HG03342 (cell line): ENCODE data around the gene CELF3.
"Not testable (repeated sequence)": the region's sequence is repeated elsewhere in the genome, so short reads cannot be mapped to it uniquely, and the experiment has no call there.

Source experiments
- ATAC-seq: cut with Tn5 transposase; IDR thresholded peaks from one replicate; pipeline ENCODE4 v1.9.1; 2021; ENCODE audit warnings: mild to moderate bottlenecking, moderate library complexity; ENCODE audit not compliant: unreplicated experiment

The CELF3 gene

GRCh38 chr1:151704246-151704645, 12.4 kb downstream of the CELF3 start:
- ATAC-seq = no peak

- ATAC-seq = no peak
Observed at GRCh38 chr1:151703813-151704212, 12.8 kb downstream of the CELF3 start.

GRCh38 chr1:151702936-151703335, 13.7 kb downstream of the CELF3 start:
- ATAC-seq = no peak

DNA sequence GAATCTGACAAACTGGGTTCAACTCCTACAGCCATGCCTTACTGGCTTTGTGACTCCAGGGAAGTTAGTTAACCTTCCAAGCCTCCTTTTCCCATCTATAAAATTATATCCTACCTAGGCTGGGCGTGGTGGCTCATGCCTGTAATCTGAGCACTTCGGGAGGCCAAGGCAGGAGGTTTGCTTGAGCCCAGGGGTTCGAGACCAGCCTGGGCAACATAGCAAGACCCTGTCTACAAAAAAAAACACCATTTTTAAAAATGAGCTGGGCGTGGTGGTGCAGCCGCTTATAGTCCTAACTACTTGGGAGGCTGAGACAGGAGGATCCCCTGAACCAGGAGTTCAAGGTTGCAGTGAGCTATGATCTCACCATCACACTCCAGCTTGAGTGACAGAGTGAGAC, 15.1 kb downstream of the CELF3 start:
- ATAC-seq = no peak

GRCh38 chr1:151693057-151693651, 23.4 kb downstream of the CELF3 start:
- ATAC-seq = no peak

DNA sequence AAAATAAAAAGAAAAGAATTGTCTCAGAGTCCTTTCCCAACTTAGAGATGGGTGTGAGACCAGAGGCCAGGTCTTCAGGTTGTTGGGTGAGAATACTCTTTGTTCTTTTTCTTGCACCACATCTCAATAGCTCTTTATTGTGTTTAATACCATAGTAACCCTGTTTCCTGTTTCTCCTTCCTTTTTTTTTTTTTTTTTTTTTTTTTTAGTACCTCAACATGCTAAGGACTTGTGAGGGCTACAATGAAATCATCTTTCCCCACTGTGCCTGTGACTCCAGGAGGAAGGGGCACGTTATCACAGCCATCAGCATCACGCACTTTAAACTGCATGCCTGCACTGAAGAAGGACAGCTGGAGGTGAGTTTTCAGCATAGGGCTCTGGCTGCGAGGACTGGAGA, 24.4 kb downstream of the CELF3 start:
- no peak for ATAC-seq

DNA sequence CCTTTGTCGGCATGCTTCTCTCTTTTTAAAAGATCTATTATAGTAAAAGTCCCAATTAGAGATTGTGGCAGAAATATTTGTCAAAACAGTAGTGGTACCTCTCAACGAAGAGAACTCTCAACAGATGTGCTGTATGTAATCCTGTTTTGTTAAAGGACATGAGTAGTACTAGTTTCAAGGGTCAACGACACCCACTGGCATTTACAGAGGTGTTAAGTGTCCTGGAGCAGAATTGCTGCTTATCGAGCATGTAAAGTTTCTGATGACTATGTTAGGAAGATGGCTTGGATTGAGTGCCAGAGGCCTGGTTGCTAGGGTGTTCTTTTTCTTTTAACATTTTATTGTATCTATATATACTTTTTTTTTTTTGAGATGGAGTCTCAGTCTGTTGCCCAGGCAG, 27.1 kb downstream of the CELF3 start:
- no peak for ATAC-seq

DNA sequence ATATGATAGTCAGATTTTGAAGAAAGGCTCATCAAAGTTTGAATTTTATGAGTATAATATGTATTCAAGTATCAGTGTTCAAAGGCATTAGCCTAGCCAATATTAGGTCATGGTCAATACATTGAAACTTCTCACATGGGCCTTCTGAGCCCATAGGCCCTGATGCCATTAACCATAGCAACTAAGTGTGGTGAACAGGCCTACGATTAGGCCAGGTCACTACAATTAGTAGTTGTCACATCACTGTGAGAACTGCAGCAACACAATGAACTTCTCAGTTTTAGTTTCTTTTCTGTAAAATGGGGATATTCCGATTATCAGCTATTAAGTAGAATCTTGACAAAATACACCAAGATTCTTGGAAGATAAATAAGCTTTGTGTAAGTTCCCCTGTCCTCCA, 30.0 kb downstream of the CELF3 start:
- ATAC-seq = no peak

GRCh38 chr1:151684128-151684527, 32.5 kb downstream of the CELF3 start:
- no peak for ATAC-seq

DNA sequence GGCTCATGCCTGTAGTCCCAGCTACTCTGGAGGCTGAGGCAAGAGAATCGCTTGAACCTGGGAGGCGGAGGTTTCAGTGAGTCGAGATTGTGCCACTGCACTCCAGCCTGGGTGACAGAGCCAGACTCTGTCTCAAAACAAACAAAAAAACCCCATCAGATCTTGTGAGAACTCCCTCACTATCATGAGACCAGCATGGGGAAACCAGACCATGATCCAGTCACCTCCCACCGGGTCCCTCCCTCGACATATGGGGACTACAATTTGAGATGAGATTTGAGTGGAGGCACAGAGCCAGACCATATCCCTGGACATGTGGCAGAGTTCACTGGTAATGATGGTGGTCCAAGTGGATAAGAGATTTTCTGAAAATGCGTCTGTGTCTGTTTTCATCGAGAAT, 33.7 kb downstream of the CELF3 start:
- ATAC-seq = not testable (repeated sequence)

GRCh38 chr1:151681923-151682322, 34.7 kb downstream of the CELF3 start:
- no peak for ATAC-seq

DNA sequence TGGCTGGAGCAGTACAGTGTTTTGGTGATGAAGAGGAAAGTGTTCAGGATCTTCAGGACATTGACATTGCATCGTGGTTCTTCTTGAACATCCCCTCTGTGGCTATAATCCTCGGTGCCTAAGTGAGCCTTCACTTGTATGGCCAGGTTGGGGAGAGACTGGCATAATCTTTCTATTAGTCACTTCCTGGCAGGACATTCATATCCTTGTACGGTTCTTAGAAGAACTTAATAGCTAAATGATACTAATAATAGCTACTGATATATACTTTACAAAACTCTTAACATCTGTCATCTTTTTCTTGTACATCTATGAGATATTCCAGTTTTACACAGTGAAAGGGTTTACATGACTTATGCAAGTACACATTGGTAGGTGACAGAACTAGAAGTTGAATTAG, 35.8 kb downstream of the CELF3 start:
- ATAC-seq = no peak

DNA sequence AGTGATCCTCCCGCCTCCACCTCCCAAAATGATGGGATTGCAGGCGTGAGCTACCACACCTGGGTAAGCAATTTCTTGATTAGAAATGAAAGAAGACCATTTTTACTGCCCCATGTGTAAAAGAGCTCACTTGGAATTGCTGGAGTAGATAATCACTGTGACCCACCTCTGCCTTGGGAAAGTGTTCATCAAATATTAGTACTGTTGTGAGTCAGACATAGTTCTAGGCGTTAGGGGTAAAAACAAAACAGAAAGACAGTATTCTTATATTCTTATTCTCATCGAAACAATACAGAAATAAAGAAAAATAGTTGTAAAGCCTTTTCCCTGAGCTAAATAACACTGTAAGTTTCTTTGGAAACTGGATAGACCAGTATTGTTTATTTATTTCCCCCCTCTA, 36.2 kb downstream of the CELF3 start:
- ATAC-seq = no peak

DNA sequence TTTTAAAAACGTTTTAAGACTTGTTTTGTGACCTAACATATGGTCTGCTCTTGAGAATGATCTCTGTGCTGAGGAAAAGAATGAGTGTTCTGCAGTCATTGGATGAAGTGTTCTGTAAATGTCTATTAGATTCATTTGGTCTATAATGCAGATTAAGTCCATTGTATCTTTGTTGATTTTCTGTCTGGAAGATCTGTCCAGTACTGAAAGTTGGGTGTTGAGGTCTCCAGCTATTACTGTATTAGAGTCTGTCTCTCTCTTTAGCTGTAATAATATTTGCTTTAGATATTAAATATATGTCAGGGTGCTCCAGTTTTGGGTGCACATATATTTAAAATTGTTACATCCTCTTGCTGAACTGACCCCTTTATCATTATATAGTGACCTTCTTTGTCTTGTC, 43.2 kb downstream of the CELF3 start:
- no peak for ATAC-seq

DNA sequence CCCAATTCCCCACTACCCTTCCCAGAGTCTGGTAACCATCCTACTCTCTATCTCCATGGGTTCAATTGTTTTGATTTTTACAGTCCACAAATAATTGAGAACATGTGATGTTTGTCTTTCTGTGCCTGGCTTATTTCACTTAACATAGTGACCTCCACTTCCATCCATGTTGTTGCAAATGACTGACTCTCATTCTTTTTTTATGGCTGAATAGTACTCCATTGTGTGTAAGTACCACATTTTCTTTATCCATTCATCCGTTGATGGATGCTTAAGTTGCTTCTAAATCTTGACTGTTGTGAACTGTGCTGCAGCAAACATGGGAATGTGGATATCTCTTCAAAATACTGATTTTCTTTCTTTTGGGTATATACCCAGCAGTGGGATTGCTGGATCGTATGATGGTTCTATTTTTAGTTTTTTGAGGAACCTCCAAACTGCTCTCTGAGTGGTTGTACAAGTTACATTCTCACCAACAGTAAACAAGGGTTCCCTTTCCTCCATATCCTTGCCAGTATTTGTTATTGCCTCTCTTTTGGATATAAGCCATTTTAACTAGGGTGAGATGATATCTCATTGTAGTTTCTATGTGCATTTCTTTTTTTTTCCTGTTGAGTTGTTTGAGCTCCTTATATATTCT, 46.4 kb downstream of the CELF3 start:
- ATAC-seq = not testable (repeated sequence)

GRCh38 chr1:151668090-151668489, 48.5 kb downstream of the CELF3 start:
- ATAC-seq = no peak

DNA sequence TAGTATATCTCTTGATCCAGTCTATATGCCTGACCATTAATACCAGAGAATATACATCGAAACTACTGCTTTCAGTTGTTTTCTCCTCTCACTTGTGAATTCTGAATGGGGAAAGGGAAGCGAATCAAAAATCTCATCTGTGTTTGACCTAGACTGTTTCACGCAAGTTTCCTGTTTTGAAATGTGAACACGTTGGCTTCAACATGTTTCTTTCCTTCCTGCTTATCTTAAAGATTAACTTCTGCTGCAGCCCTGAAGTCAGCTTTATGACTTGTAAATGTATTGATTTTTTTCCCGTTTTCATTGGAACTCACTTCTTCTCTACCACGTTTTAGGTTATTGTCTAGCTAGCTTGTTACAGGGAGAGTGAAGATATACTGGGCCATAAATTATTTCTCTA, 54.9 kb downstream of the CELF3 start:
- no peak for ATAC-seq

- ATAC-seq = no peak
Observed at GRCh38 chr1:151655371-151655770, 61.2 kb downstream of the CELF3 start.

DNA sequence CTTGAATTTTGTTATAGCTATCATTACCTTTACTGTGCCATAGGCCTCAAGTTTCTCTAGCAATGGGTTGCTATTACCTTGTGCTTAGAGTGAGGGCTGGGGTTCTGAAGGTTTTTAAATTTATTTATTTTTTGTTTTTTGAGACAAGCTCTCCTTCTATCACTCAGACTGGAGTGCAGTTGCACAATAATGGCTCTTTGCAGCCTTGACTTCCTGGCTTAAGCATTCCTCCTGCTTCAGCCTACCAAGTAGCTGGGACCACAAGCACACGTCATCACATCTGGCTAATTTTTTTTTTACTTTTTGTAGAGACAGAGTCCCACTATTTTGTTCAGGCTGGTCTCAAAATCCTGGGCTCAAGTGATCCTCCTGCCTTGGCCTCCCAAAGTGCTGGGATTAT, 63.2 kb downstream of the CELF3 start:
- no peak for ATAC-seq
